Panc1 (cell line): ENCODE data around the gene C15orf39. TPM values are rescaled to one million over a fixed set of nuclear protein-coding genes. Genes with fewer than 3 reads are reported as not detected.

Experiments used
- ATAC-seq: fragments of 200-7000 bp; cut with Tn5 transposase; 2 replicates; pipeline ENCODE4 v1.9.1; 2020; ENCODE audit warnings: mild to moderate bottlenecking, moderate library complexity
- BruUV-seq: library from RNA; stranded (reverse); fragments of 400-500 nt; replicated peaks from 2 replicates; lab custom pipeline; 2021; lab: Mats Ljungman, UMichigan
- CTCF ChIA-PET: fragments of 300-600 bp; sonication (Branson Sonifier 250); formaldehyde crosslinking; loops from one replicate; lab custom pipeline; 2022; ENCODE audit warnings: antibody characterized with exemption; lab: Charles Lee
- POLR2A ChIA-PET: fragments of 300-600 bp; sonication (Branson Sonifier 250); formaldehyde crosslinking; loops from one replicate; lab custom pipeline; 2022; ENCODE audit warnings: antibody characterized with exemption; lab: Charles Lee
- DNase-seq: peaks from one replicate; pipeline ENCODE4 v3.0.0-alpha.2; 2010; ENCODE audit warnings: low read depth, low spot score
- H3K27ac ChIP-seq: 2 replicates; pipeline ENCODE4 v1.5.1; 2011; ENCODE audit warnings: mild to moderate bottlenecking, low read length, inconsistent platforms
- H3K27me3 ChIP-seq: fragments of 200-500 bp; sonication (Bioruptor generic); 2 replicates; pipeline ENCODE4 v1.6.0; 2014; ENCODE audit warnings: low read length, inconsistent platforms; ENCODE audit not compliant: control insufficient read depth, insufficient read depth
- H3K36me3 ChIP-seq: fragments of 200-500 bp; sonication (Bioruptor generic); 2 replicates; pipeline ENCODE4 v1.5.1; 2014; ENCODE audit warnings: inconsistent platforms, mild to moderate bottlenecking, low read length, moderate library complexity; ENCODE audit not compliant: control insufficient read depth, insufficient read depth
- H3K4me1 ChIP-seq: 2 replicates; pipeline ENCODE4 v1.5.1; 2011; ENCODE audit warnings: inconsistent platforms, mild to moderate bottlenecking, low read length, moderate library complexity; ENCODE audit not compliant: control insufficient read depth, insufficient read depth
- H3K4me3 ChIP-seq, 2 experiments: 2 replicates each; pipeline ENCODE4 v1.5.1; 2011 to 2012; ENCODE audit warnings: low read depth in 2 of 2, low read length in 2 of 2, mild to moderate bottlenecking in 2 of 2, inconsistent platforms in 1 of 2, moderate library complexity in 1 of 2
- H3K9me3 ChIP-seq: fragments of 200-500 bp; sonication (Bioruptor generic); 2 replicates; pipeline ENCODE4 v1.5.1; 2014; ENCODE audit warnings: low read depth, mild to moderate bottlenecking, inconsistent platforms, low read length, moderate library complexity; ENCODE audit not compliant: control insufficient read depth, insufficient read depth
- POLR2AphosphoS5 ChIP-seq: IDR thresholded peaks from 2 replicates; pipeline ENCODE4 v1.6.1; 2012; ENCODE audit warnings: mild to moderate bottlenecking, low read depth, low read length, moderate library complexity
- SIN3A ChIP-seq: IDR thresholded peaks from 2 replicates; pipeline ENCODE4 v1.6.1; 2012; ENCODE audit warnings: low read depth, mild to moderate bottlenecking, low read length, moderate library complexity, borderline replicate concordance; ENCODE audit not compliant: insufficient read depth
- TCF7L2 ChIP-seq: IDR thresholded peaks from 2 replicates; pipeline ENCODE4 v1.6.1; 2011; ENCODE audit warnings: mild to moderate bottlenecking, low read depth, low read length, inconsistent platforms
- in situ Hi-C: cut with HindIII; loops from 2 replicates; pipeline ENCODE4 v1.10.0; 2016; ENCODE audit warnings: low sequenced_read_pairs, low pct_unique_long_range_greater_than_20kb
- intact Hi-C: fragments of 100-400 bp; cut with micrococcal nuclease; formaldehyde crosslinking; loops from one replicate; pipeline ENCODE4 v1.10.0; 2022; ENCODE audit not compliant: unreplicated experiment
- total RNA-seq: library from RNA; stranded (reverse); gene quantifications from one replicate; pipeline ENCODE4 v1.2.1, GENCODE V29; 2021; ENCODE audit not compliant: unreplicated experiment
- TF ChIP-seq, protein P1 (sequence below): fragments of 450-650 bp; IDR thresholded peaks from 2 replicates; pipeline ENCODE4 v1.5.1; 2017; ENCODE audit warnings: mild to moderate bottlenecking
- TF ChIP-seq, protein P2 (sequence below), 2 experiments: IDR thresholded peaks; 2 replicates each; pipeline ENCODE4 v1.6.1; 2011 to 2012; ENCODE audit warnings: low read depth in 2 of 2, control low read depth in 1 of 2, low read length in 1 of 2, mild to moderate bottlenecking in 1 of 2, moderate library complexity in 1 of 2; ENCODE audit not compliant: insufficient read depth in 1 of 2

Gene C15orf39
- total RNA-seq, 1 experiment from 2014 or later = 17.6 TPM

- no peak for ATAC-seq
- no peaks in the 10 kb centered on the region for H3K4me1 ChIP-seq
- in situ Hi-C loops = no loop called here
- intact Hi-C loops = no loop called here
- no peak for TF ChIP-seq SIN3A
- TF ChIP-seq, protein P1, sequence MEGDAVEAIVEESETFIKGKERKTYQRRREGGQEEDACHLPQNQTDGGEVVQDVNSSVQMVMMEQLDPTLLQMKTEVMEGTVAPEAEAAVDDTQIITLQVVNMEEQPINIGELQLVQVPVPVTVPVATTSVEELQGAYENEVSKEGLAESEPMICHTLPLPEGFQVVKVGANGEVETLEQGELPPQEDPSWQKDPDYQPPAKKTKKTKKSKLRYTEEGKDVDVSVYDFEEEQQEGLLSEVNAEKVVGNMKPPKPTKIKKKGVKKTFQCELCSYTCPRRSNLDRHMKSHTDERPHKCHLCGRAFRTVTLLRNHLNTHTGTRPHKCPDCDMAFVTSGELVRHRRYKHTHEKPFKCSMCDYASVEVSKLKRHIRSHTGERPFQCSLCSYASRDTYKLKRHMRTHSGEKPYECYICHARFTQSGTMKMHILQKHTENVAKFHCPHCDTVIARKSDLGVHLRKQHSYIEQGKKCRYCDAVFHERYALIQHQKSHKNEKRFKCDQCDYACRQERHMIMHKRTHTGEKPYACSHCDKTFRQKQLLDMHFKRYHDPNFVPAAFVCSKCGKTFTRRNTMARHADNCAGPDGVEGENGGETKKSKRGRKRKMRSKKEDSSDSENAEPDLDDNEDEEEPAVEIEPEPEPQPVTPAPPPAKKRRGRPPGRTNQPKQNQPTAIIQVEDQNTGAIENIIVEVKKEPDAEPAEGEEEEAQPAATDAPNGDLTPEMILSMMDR = no peak
- TF ChIP-seq POLR2AphosphoS5 = no peak
- TF ChIP-seq, protein P2, sequence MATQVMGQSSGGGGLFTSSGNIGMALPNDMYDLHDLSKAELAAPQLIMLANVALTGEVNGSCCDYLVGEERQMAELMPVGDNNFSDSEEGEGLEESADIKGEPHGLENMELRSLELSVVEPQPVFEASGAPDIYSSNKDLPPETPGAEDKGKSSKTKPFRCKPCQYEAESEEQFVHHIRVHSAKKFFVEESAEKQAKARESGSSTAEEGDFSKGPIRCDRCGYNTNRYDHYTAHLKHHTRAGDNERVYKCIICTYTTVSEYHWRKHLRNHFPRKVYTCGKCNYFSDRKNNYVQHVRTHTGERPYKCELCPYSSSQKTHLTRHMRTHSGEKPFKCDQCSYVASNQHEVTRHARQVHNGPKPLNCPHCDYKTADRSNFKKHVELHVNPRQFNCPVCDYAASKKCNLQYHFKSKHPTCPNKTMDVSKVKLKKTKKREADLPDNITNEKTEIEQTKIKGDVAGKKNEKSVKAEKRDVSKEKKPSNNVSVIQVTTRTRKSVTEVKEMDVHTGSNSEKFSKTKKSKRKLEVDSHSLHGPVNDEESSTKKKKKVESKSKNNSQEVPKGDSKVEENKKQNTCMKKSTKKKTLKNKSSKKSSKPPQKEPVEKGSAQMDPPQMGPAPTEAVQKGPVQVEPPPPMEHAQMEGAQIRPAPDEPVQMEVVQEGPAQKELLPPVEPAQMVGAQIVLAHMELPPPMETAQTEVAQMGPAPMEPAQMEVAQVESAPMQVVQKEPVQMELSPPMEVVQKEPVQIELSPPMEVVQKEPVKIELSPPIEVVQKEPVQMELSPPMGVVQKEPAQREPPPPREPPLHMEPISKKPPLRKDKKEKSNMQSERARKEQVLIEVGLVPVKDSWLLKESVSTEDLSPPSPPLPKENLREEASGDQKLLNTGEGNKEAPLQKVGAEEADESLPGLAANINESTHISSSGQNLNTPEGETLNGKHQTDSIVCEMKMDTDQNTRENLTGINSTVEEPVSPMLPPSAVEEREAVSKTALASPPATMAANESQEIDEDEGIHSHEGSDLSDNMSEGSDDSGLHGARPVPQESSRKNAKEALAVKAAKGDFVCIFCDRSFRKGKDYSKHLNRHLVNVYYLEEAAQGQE (IDR thresholded peaks at IDR 0.05; ENCODE audit: insufficient read depth in 1 of 2, low read depth in 2 of 2, low read length in 1 of 2) = no peak
- no peak for TF ChIP-seq TCF7L2
- H3K9me3 ChIP-seq = no peaks in the 10 kb centered on the region
- no peak for DNase-seq
- CTCF ChIA-PET = no interaction called here
- no peaks in the 10 kb centered on the region for H3K36me3 ChIP-seq
- no peaks in the 10 kb centered on the region for H3K27me3 ChIP-seq
- H3K27ac ChIP-seq = no peak overlapping the region
- POLR2A ChIA-PET = no interaction called here
- H3K4me3 ChIP-seq = no peak overlapping the region
- BruUV-seq = no TSS peak
Measured at GRCh38 chr15:75154461-75155062, 47.1 kb upstream of the C15orf39 start.

DNA sequence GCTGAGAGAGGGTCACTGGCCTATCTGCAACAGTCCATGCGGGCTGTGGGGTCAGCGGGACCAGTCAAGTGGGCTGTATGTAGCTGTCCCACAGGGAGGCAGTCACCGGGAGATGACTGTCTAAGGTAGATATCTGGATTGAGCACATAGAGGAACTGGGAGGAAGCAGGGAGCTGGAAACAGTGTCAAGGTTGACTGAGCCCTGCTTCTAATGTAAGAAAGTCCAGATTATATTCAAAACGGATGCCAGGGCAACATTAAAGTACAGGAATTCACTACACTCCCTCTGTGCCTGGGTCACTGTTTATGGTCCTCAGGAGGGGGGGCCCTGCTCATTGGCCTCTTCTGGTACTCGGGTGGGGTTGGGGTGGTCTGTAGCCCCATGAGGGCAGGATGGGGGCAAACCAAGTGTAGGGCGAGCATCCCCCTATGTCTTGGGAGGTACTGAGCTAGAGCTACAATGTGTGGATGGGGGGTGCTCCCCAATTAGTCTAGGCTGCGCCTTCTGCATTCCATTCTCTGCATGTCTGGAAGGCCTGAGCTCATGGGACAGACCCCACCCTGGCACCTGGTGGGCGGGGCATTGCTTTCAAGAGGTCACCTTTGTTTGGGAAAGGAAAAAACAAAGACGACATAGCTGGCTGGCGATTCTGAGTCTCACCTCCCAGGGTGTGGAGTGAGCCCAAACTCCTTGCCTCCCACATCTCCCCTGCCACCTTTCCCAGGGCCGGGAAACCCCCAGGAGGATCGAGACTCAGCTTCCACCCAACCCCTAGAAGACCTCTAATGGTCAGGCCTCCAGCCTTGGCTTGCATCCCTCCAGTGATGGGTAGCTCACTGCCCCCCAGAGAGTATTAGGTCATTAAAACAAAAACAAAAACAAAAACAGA is 45.1 kb upstream of the C15orf39 start:
- BruUV-seq = no TSS peak
- DNase-seq = no peak
- CTCF ChIA-PET = interaction anchor here (0.6 kb wide), 1 partner anchor 162 kb away, joined by 3 read pairs; no protein-coding TSS in a partner anchor
- no peak overlapping the region for H3K27ac ChIP-seq
- intact Hi-C loops (no loop called here), in situ Hi-C loops (no loop called here)
- no peaks in the 10 kb centered on the region for H3K4me1 ChIP-seq
- H3K36me3 ChIP-seq = no peaks in the 10 kb centered on the region
- H3K4me3 ChIP-seq = no peak overlapping the region
- no peak for ATAC-seq
- POLR2A ChIA-PET = no interaction called here
- H3K9me3 ChIP-seq = no peaks in the 10 kb centered on the region
- TF ChIP-seq, protein P2 (IDR thresholded peaks at IDR 0.05; ENCODE audit: insufficient read depth in 1 of 2, low read depth in 2 of 2, low read length in 1 of 2) = no peak
- TF ChIP-seq POLR2AphosphoS5 (no peak), SIN3A (no peak)
- H3K27me3 ChIP-seq = no peaks in the 10 kb centered on the region
